ENCODE measurements around the gene TBC1D23. TPM values are rescaled to one million over a fixed set of nuclear protein-coding genes. Genes with fewer than 3 reads are reported as not detected.

TBC1D23 gene
- total RNA-seq, 4 donors from 2014 or later: 21.2 to 32.8 (median 26.9) TPM

DNA sequence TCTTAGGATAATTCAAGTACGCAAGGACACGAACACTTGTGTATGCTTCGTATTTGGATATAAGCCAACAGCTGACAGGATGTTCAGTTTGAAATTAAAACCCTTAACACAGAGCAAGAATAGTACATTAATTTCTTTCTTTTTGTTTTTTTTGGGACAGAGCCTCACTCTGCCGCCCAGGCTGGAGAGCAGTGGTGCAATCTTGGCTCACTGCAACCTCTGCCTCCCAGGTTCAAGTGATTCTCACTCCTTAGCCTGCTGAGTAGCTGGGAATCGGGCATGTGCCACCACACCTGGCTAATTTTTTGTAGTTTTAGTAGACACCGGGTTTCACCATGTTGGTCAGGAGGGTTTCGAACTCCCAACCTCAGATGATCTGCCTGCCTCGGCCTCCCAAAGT lies 107.6 kb downstream of the TBC1D23 start:
- Histone ChIP-seq H3K9me3 (no peaks in the 10 kb centered on the region), H3K36me3 (peaks cover 25 to 93% (median 79%) of the 10 kb centered on the region in 4 donors), H3K4me3 (no peak overlapping the region), H3K4me1 (peaks cover 0 to 6% (median 2%) of the 10 kb centered on the region in 4 donors), H3K27me3 (no peaks in the 10 kb centered on the region), H3K27ac (replicated peaks in 1 of 4) (no peak overlapping the region)
- 68% methylated on average over 8 of the region's 8 CpGs for WGBS
- TF ChIP-seq EP300 (IDR thresholded peaks at IDR 0.05) (no peak), POLR2A (IDR thresholded peaks at IDR 0.05; ENCODE audit: low read depth) (no peak), POLR2AphosphoS5 (IDR thresholded peaks at IDR 0.05) (no peak)
- TF ChIP-seq, protein P1, sequence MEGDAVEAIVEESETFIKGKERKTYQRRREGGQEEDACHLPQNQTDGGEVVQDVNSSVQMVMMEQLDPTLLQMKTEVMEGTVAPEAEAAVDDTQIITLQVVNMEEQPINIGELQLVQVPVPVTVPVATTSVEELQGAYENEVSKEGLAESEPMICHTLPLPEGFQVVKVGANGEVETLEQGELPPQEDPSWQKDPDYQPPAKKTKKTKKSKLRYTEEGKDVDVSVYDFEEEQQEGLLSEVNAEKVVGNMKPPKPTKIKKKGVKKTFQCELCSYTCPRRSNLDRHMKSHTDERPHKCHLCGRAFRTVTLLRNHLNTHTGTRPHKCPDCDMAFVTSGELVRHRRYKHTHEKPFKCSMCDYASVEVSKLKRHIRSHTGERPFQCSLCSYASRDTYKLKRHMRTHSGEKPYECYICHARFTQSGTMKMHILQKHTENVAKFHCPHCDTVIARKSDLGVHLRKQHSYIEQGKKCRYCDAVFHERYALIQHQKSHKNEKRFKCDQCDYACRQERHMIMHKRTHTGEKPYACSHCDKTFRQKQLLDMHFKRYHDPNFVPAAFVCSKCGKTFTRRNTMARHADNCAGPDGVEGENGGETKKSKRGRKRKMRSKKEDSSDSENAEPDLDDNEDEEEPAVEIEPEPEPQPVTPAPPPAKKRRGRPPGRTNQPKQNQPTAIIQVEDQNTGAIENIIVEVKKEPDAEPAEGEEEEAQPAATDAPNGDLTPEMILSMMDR (IDR thresholded peaks at IDR 0.05): no peak
- no peak for DNase-seq (ENCODE audit: extremely low spot score)
- intact Hi-C loops (cut with DNase I): no loop called here

GRCh38 chr3:100370756-100371155 lies 110.0 kb downstream of the TBC1D23 start:
- H3K9me3 ChIP-seq: no peaks in the 10 kb centered on the region
- H3K4me1 ChIP-seq: peaks cover 0 to 6% (median 2%) of the 10 kb centered on the region in 4 donors
- no peak overlapping the region for H3K4me3 ChIP-seq
- 89% methylated on average over 1 of the region's 1 CpG for WGBS
- intact Hi-C loops (cut with DNase I): no loop called here
- H3K27me3 ChIP-seq: no peaks in the 10 kb centered on the region
- DNase-seq (ENCODE audit: extremely low spot score): no peak
- TF ChIP-seq, protein P1 (IDR thresholded peaks at IDR 0.05): no peak
- TF ChIP-seq POLR2AphosphoS5 (IDR thresholded peaks at IDR 0.05) (no peak), POLR2A (IDR thresholded peaks at IDR 0.05; ENCODE audit: low read depth) (no peak), EP300 (IDR thresholded peaks at IDR 0.05) (no peak)
- H3K27ac ChIP-seq (replicated peaks in 1 of 4): no peak overlapping the region
- peaks cover 21 to 89% (median 69%) of the 10 kb centered on the region in 4 donors for H3K36me3 ChIP-seq

DNA sequence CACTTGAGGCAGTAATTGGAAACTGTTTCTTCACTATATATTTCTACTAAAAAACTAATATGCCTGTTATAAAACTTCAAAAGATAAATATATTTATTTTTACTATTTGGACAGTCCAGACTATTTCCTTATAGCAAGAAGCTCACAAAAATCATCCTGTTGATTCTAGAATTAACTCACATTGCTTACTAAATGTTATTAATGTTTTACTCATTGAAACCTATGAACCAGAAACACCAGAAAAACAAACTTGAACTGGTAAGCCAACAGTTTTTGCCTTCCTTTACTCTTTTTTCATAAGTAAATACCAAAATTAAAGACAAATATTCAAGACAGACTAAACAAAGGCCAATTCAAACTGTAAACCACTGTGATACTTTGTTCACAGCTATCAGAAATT lies 113.7 kb downstream of the TBC1D23 start:
- no peaks in the 10 kb centered on the region for H3K4me1 ChIP-seq
- H3K36me3 ChIP-seq: peaks cover 33 to 92% (median 59%) of the 10 kb centered on the region in 4 donors
- DNase-seq (ENCODE audit: extremely low spot score): no peak
- H3K4me3 ChIP-seq: no peak overlapping the region
- no peaks in the 10 kb centered on the region for H3K27me3 ChIP-seq
- TF ChIP-seq EP300 (IDR thresholded peaks at IDR 0.05): no peak
- TF ChIP-seq, protein P1 (IDR thresholded peaks at IDR 0.05): no peak
- TF ChIP-seq POLR2AphosphoS5 (IDR thresholded peaks at IDR 0.05): no peak
- TF ChIP-seq POLR2A (IDR thresholded peaks at IDR 0.05; ENCODE audit: low read depth): no peak
- H3K27ac ChIP-seq (replicated peaks in 1 of 4): no peak overlapping the region
- intact Hi-C loops (cut with DNase I): no loop called here
- no peaks in the 10 kb centered on the region for H3K9me3 ChIP-seq

Other genes starting within 250 kb of the TBC1D23 start
- 100 to 1,000 TPM; 120 to 134 (median 127) TPM for gene FILIP1L, start 146.5 kb upstream of the TBC1D23 start, total RNA-seq
- gene NIT2, start 73.8 kb downstream of the TBC1D23 start, total RNA-seq: 10 to 100 TPM; 15.6 to 34.1 (median 18.5) TPM
- gene TOMM70, start 140.1 kb downstream of the TBC1D23 start, total RNA-seq: 10 to 100 TPM; 43.4 to 50.6 (median 46.4) TPM
- gene LNP1, start 140.5 kb downstream of the TBC1D23 start, total RNA-seq: 1 to 10 TPM; 1.8 to 3.7 (median 2.4) TPM
- gene TMEM45A, start 231.6 kb downstream of the TBC1D23 start, total RNA-seq: 10 to 100 TPM in 2 of 4 donors, 1 to 10 TPM in 2; 8.7 to 17.2 (median 9.6) TPM

All from esophagus muscularis mucosa (tissue), 4 donors.